ENCODE results near the gene SLC25A21.

SLC25A21 gene

GRCh38 chr14:36658123-36659009, 514.0 kb downstream of the SLC25A21 start:
- DNase-seq: no peak

DNA sequence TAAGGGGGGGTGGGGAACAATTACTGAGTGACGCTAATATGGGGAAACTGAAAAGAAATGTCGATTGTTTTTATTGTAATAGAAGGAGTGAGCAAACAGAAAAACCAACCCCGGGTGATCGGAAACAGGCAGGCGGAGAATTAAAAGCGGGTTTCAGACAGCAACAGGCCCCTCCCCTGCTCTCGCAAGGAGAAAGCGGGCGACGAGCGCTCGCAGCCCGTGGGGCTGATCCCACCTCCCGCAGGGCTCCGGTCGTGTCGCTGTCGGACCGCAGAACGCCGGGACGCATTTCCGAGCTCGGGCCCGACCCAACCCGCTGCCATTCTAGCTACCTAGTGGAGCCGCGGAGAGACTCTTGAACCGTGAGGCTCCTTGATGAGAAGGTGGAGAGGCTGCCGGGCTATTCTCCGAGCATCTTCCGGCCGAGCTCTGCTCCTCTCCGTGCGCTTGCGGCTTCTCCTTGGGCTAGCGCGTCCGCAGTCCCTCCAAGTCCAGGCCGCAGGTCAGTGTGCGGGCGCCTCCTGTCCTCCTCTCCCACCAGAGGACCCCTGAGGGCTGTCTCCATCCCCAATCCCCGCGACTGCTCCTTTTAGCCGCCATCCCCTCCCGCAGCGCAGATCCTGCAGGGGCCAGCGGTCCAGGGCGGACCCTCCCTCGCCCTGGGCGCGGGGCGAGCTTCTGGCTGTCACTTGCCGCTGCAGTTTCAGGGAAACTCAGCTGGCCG, 514.8 kb downstream of the SLC25A21 start:
- DNase-seq: no peak

- no peak for DNase-seq
Observed at GRCh38 chr14:36656687-36657398, 515.6 kb downstream of the SLC25A21 start.

GRCh38 chr14:36655963-36656686, 516.3 kb downstream of the SLC25A21 start:
- DNase-seq: no peak

DNA sequence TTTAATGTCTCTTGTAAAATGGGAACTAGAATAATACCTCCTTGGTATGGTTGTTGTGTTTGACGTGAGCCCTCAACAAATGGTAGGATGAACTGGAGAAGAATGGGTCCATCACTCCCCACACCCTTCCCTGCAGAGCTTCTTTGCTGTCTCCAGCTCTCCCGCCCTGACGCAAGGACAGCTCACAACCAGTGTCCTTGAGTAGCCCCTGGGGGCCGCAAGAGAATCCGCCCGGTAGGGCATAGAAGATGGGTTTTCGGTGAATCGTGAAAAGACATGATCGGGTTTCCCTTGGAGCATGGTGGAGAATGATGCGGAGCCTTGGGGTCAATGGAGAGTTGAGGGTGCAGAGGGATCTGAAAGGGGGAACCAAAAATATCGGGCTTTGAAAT, 516.8 kb downstream of the SLC25A21 start:
- DNase-seq: no peak

DNA sequence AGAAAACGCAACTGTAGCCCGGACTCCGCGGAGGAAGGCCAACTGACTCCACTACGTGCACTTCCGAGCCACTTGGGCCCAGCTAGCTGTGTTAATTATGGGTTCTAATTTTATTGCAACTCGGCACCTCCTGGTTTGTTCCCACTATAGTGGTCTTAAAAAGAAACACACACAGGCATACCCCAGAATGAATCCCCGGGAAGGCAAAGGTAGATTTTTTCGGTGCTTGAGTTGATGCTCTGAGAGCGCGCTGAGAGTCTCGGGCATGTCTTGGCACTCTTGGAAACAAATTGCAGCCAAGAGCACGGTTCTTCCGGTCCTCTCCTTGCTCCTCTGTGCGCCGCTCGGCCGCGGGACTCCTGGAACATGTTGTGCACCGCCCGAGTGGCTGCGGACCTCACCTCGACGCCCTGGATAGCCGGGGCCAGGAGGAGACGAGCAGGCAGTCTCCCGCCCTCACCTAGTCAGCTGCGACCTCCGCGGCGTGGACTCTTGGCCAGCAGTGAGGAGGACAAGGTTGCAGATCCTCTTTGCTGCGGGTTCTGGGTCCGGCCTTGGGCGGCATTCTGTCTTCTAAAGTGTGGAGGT, 517.5 kb downstream of the SLC25A21 start:
- DNase-seq: no peak

GRCh38 chr14:36653962-36654793, 518.2 kb downstream of the SLC25A21 start:
- no peak for DNase-seq

- no peak for DNase-seq
Observed at GRCh38 chr14:36653413-36653812, 519.0 kb downstream of the SLC25A21 start.

DNA sequence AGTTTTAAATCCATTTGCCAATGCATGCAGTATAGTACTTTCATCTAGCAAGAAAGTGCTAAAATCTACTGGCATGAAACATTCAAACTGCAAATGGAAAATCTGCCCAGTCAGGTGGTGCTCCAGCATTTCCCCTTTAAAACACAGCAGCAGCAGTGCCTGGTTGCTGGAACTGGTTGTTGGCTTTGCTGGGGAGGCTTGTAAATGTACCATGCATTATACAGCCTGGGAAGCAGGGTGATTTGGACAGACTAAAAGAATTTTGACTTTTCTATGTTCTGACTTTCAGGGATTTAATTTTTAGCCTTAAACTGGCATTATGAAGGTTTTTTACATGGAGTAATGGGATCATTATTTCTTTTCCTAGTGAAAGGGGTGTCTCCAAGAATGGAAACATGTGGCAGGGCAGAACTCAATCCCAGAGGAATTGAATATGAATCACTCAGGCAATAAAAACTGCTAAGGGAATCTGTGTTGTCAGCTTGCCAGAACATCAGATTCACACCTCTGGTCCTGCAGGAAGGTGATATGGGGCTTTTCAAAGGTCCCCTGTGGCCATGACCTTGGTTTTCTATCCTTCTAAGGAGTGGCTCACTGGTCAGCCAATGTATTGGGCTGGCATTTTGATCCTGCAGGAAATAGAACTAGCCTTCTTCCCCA, 519.7 kb downstream of the SLC25A21 start:
- DNase-seq: no peak

DNA sequence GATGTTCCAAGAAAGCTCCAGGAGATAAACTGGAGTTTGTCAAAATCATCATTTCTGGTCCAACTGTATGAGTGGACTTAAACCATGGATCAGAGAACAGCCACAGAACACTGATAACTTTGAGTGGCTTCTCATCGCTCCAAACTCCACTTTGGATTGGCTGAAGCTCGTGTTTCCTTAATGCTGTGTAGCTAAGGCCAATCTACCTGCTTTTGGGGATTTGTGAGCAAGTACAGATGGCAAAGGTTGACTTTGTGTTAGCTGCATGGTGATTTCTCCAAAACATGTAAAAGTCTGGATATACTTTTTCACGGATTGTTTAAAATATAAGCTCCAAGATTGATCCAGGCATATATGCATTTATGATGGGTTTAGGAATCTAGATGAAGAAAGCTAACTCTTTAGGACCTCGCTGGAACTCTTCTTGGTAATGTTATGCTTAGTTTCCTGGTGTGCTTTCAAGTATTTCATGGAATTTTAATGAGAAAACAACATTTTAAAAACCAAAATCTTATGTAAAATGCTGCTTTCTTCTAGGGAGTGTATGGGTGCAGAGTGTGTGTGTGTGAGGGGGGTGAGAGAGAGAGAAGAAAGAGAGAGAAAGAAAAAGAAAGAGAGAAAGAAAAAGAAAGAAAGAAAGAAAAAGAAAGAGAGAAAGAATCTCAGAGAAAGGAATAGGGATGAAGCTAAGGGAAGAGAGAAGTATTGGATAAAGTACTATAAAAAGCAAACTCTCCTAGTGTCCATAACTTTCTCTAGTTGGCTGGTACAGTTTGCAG, 522.3 kb downstream of the SLC25A21 start:
- DNase-seq: no peak

GRCh38 chr14:36647824-36648753, 524.3 kb downstream of the SLC25A21 start:
- no peak for DNase-seq

GRCh38 chr14:36647417-36647823, 525.0 kb downstream of the SLC25A21 start:
- no peak for DNase-seq

- no peak for DNase-seq
Observed at GRCh38 chr14:36646664-36647416, 525.6 kb downstream of the SLC25A21 start.

GRCh38 chr14:36633580-36633979, 538.8 kb downstream of the SLC25A21 start:
- no peak for DNase-seq
